ENCODE measurements around the gene HEXIM1.

The HEXIM1 gene

DNA sequence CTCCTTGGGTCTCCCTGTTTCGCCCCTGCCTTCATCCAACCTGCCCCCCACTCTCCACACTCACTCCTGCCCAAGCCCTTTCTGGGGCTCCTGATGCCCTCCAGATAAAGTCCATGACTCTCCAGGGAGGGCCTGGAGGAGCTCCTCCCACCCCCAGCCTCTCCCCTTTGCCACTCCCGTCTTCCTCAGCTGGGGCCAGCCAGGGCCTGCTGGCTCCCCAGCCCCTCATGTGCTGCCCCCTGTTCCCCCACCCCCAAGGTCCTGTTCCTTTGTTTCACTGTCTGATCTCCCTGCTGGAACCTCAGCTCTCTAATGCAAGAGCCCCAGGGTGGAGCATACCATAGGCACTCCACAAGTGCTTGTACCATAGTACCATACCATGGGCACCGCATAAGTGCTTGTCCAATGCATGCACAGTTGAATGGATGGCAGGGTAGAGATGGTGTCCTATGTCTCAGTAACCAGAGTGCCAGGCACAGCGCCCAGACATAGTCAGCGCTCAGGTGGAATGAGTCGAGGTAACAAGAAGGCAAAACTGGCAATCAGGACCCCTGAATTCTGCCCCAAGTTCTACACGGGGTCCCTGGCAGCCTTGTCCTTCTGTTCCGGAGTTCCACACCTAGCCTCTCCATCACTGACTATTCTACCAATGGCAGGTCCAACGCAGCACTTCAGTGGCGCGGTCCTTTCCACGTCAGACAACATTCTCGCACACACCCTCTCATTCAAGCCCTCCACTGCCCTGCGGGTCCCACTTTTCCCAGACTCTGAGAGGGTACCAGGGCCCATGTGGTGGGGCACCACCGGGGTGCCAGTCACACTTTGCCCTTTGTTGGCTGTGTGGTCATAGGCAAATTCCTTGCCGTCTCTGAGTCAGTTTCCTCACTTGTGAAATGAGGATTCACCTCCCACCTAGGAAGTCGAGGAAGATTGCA lies 17.3 kb upstream of the HEXIM1 start:
- DNase-seq: no peak

DNA sequence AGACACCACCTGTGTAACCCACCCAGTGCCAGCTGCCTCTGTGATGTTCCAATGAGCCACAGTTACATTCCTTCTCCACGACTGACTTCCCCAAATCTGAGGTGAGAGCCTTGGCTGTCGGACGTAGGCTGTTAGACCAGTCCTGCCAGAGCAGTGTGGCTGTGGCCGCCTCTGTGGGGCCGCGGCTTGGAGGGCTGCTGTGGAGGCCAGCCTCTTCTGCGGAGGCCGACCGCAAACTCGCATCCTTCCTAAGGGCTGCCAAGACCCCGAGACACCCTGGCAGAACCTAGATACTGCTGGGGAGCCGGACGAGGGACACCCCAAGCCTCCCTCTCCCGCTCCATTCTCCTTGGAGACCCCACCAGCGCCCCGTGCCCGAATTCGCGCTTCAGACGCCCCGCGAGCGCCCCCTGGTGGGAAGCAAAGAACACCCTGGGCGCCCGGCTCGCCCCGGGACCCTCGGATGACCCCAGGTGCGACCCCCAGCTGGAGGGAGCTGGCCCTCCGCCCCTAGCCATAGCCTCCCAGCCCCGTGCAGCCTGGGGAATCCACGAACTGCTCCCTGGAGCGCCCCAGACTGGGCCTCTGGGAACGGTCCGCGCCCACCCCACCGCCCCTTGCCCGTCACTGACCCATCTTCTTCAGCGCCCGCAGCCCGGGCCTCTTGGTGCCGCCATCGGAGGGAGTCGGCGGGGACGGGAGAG lies 16.5 kb upstream of the HEXIM1 start:
- DNase-seq: peak; percentile 49

DNA sequence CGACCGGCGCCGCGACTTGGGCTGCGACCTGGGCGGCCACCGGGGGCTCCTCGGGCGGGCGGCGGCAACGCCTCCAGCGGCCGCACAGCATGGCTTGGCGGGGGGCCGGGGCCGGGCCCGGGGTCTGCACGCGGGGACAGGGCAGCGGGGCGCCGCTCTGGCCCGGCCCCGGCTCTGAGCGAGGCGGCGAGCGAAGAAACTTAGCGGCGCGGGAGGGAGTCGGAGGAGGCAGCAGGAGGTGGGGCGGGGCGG lies 16.0 kb upstream of the HEXIM1 start, which contains the start of gene PLCD3:
PLCD3 (minus strand) TSS at position 196 of the 252 bp plus-strand sequence; CDS start at position 91, 105 bp downstream.
- DNase-seq: no peak

DNA sequence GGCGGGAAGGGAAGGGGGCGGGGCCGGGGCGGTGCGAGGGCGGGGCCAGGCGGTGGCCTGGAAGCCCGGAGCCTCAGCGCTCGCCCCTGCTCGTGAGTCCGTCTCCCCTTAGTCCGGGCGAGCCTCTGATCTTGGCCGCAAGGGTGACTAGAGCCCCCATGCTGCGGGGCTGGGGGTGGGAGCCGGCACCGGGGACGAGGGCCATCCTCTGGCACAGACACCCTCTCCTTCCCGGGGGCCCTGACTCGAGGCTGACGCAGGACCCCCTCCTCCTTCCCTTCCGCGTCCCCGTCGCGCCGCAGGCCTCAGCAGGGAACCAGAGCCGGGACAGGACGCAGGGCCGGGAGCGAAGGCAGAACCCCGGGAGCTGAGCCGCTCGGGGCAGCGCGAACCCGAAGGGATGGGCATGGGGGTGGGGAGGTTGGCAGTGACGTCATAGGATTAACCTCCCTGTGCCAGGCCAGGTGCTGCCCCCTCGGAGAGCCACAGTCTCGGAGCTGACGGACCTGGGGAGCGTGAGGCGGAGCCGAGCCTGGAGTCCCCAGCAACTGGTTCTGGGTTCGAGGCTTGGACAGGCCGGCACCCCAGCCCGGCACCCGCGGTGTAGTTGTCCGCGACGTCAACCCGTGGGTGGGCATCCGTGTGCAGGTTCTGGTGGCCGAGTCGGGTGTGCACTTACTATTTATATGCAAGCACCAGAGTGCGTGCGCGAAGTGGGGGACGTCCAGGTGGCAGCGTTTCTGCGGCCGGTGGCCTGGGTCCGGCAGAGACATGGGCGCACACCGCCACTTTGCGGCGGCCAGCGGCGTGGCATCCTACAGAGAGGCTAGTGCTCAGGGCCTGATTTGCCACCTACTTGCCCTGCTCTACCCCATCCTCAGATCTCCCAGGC lies 15.5 kb upstream of the HEXIM1 start:
- peak; percentile 65 for DNase-seq

DNA sequence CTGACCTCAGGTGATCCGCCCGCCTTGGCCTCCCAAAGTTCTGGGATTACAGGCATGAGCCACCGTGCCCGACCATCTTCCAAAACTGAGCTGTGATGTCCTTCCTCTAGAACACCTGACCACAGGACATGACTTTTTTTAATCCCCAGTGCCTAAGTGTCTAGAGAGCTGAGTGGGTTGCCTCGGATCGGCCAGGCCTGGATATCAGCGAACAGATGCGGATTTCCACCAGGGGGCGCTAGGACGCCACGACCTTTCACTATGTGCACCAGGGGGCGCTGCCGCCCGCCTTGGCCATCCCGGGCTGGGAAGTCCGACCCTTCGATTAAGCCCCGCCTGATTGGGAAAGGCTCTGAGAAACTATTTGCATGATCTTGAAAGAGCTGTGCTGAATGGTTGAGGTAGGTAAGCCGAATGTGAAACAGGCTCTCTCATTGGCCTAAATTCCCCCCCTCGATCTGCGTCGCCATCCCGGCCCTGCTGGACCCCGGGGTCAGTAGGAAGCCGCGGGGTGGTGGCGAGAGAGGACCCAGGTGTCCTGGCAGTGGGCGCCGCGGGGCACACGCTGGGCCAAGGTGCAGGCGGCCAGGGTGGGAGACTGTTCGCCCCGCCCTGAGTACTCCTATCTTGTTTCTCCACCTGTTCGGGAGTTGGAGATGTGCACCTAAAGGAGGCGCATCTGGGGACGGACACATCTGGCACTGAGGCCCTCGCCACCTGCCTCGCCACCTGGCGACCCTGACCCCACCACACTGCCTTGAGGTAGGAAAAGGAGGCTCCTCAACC lies 12.9 kb upstream of the HEXIM1 start, which contains the start of gene ACBD4:
ACBD4 (plus strand) TSS at position 496 of the 786 bp plus-strand sequence. CDS start 458 bp downstream, outside the sequence.
- DNase-seq: peak; percentile 98

DNA sequence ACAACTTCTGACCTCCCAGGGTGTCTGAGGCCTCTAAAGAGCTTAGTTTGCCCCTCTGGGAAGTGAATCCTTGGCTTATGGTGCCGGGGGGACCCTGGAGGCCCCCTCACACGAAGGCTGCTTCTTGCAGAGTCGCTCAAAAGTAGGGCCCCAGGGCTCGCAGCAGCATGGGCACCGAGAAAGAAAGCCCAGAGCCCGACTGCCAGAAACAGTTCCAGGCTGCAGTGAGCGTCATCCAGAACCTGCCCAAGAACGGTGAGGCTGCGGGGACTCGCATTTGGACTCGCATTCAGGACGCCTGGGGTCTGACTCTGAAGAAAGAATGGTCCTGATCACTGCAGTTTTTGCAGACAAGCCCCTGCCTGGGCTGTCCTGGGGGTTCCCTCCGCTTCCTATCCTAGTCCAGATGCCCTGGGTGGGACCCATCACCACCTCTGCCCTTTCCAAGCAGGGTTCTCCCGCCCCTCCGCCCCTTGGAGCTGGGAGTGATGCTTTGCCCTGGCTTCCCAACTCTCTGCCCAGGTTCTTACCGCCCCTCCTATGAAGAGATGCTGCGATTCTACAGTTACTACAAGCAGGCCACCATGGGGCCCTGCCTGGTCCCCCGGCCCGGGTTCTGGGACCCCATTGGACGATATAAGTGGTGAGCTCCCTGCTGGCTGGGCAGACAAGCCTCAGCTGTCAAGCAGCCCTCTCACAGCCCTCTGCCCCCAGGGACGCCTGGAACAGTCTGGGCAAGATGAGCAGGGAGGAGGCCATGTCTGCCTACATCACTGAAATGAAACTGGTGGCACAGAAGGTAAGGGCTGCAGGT lies 12.1 kb upstream of the HEXIM1 start:
- DNase-seq: no peak

DNA sequence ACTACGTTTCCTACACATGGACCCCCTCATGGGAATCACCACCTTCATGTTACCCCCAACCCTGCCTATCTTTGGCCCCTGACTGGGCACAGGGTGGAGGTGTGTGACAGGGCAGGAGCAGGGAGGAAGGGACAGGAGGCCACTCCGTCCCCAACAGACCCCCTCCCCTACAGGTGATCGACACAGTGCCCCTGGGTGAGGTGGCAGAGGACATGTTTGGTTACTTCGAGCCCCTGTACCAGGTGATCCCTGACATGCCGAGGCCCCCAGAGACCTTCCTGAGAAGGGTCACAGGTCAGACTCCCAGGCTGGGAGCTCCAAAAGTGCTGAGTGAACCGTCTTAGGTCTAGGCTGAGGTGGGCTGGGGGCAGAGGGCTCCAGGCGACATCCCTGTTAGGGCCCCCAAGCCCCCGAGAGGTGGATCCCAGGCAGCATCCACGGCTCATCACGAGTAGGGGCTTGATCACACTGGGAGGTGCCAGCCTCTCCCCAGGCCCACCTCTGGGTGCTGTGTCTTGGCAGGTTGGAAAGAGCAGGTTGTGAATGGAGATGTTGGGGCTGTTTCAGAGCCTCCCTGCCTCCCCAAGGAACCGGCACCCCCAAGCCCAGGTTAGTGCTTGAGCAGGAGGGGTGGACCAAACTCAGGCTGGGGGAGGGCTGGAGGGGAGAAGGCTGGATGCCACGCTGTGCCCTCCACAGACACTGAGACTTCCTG lies 11.3 kb upstream of the HEXIM1 start:
- no peak for DNase-seq

- no peak for DNase-seq
Measured at GRCh38 chr17:45137561-45138305, 10.5 kb upstream of the HEXIM1 start.

DNA sequence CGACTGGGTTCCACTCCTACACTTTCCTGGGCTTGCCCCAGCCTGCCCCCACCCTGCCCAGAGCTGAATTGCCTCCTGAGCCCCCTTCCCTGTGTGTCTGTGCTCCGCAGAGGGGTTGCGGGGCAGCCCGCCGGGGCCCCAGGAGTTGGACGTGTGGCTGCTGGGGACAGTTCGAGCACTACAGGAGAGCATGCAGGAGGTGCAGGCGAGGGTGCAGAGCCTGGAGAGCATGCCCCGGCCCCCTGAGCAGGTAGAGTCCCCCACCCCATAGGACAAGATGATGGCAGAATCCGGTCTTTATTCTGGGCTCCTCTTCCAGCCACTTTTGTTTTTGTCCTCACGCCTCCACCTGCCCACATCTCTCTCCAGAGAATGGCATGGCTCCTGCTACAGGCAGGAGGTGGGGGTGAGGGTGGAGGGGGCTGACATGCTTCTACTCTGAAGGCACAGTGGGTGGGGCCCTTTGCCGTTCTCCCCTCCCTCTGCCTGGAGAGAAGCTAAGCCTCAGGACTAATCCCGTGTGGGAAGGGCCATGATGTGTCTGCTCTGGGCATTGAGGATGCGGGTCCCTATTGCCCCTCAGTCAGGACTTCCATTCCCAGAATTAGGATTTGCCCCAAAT lies 9.3 kb upstream of the HEXIM1 start:
- no peak for DNase-seq

DNA sequence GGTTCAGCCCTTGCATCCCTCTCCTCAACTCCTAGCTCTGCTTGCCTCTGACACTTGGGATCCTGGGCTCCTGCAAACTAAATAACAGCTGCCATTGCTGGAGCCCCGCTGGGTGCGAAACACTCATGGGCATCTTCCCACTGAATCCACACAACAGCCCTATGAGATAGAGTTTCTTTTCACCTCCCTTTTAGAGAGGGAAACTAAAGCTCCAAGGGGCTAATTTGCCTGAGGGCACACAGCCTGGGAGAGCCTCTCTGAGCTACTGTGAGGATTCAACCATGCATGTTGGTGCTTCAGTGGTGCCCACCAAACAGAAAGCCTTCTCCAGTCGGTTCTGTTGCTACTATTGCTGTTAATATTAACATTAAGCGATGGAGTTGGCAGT lies 8.7 kb upstream of the HEXIM1 start:
- no peak for DNase-seq

DNA sequence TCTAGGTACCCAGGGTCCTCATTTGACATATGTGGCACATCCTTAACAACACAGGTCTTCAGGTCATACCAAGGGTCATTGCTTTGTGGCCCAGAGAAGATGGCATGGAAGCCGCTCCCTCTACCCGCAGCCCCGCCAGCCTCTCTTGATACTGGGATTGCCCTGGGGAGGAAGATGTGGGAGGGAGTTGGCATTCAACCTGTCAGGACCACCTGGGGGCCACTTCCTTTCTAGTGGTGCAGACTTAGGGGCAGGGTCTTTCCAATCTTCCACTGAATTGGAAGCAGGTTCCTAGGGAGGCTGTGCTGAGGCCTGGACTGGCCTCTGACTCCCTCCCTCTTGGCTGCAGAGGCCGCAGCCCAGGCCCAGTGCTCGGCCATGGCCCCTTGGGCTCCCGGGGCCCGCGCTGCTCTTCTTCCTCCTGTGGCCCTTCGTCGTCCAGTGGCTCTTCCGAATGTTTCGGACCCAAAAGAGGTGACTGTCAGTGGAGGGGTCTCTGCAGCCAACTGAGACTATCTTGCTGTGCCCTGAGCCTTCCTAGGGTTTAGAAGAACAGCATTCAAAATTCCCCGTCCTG lies 5.1 kb upstream of the HEXIM1 start:
- no peak for DNase-seq

DNA sequence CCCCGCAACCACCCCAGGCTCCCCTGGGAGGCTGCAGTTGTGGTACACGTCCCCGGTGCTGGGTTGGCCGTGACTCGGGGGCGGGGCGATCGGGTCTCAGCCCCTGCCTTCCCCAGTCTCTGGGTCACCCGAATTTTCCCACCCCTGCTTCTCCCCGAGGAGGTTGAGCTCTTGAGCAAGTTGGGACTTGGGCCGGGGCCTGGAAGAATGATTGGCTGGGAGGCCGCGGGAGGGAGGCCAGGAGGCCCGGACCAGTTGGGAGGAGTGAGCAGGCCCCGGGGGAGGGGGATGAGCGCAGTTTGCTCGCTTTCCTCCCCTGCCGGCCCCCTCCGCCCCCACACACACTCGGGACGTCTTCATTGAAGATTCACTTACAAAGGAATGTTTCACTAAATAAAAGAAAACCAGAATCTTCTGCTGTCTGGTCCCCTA lies 4.5 kb upstream of the HEXIM1 start:
- DNase-seq: peak; percentile 18

GRCh38 chr17:45144199-45145034 lies 3.9 kb upstream of the HEXIM1 start:
- peak; percentile 17 for DNase-seq

DNA sequence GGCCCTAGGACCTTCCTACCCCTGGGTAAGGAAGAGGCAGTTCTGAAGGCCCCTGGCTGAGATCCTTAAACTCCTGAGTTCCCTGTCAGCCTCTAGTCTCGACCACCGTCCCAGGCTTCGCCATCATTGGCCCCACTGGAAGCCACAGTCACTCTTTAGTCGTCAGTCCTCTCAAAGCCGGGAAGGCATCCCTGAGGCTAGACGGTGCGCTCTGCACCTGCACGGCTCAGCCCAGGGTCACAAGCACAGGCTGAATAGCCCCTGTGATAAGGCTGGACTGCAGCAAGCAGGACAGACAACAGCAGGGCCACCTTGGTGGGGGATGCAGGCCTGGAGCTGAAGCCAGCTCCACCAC lies 3.3 kb upstream of the HEXIM1 start:
- DNase-seq: no peak

DNA sequence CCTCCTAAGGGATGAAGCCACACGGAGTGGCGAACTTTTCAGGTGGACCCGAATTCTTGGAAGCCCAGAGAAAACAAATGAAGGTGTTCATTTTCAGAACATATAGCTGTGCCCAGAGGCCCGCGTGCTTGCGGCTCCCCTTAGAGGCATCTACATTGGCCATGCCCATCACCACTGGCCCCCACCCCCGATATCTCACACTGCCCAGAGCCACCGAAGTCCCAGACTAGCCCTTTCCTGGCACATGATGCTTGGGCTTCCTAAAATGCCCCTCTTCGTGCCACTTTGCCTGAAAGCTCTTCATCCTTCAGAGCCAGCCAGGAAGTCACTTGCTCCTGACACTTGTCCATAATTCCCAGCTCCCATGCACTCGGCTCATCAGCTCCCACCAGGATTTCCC lies 2.1 kb upstream of the HEXIM1 start:
- no peak for DNase-seq

DNA sequence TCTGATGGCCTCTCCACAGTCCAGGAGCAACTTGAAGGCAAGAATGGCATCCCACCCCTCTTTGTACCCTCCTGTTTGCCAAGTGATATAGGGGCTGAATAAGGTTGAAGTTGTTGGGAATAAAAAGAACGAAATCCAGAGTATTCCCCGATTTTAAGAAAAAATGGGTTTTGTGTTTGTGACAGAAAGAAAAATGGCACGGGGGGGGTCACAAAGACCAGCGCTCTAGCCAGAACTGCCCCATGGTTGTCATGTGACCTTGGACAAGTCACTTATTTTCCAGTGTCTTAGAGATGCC lies 1.7 kb upstream of the HEXIM1 start:
- no peak for DNase-seq

- no peak for DNase-seq
Measured at GRCh38 chr17:45146890-45147580, 1.2 kb upstream of the HEXIM1 start.
